ENCODE measurements around the gene ACSF2. TPM values are rescaled to one million over a fixed set of nuclear protein-coding genes. Genes with fewer than 3 reads are reported as not detected.

The ACSF2 gene
- total RNA-seq, 1 donor from 2014 or later: 70.4 TPM

- Histone ChIP-seq H3K4me3 (no peak overlapping the region), H3K27me3 (ENCODE audit: low read depth) (no peaks in the 10 kb centered on the region), H3K36me3 (peaks cover 81% of the 10 kb centered on the region), H3K27ac (no peak overlapping the region), H3K9me3 (no peaks in the 10 kb centered on the region), H3K4me1 (no peaks in the 10 kb centered on the region)
- intact Hi-C loops (cut with DNase I): no loop called here
- DNase-seq (no peak), ATAC-seq (no peak)
- no peak for TF ChIP-seq CTCF (IDR thresholded peaks at IDR 0.05)
Measured at GRCh38 chr17:50382931-50383330, 43.1 kb upstream of the ACSF2 start.

- TF ChIP-seq CTCF (IDR thresholded peaks at IDR 0.05): no peak
- Histone ChIP-seq H3K4me1 (no peaks in the 10 kb centered on the region), H3K27ac (no peak overlapping the region), H3K4me3 (no peak overlapping the region), H3K36me3 (peaks cover 100% of the 10 kb centered on the region), H3K9me3 (no peaks in the 10 kb centered on the region), H3K27me3 (ENCODE audit: low read depth) (no peaks in the 10 kb centered on the region)
- intact Hi-C loops (cut with DNase I): no loop called here
- DNase-seq (no peak), ATAC-seq (no peak)
Measured at GRCh38 chr17:50386510-50386909, 39.5 kb upstream of the ACSF2 start.

DNA sequence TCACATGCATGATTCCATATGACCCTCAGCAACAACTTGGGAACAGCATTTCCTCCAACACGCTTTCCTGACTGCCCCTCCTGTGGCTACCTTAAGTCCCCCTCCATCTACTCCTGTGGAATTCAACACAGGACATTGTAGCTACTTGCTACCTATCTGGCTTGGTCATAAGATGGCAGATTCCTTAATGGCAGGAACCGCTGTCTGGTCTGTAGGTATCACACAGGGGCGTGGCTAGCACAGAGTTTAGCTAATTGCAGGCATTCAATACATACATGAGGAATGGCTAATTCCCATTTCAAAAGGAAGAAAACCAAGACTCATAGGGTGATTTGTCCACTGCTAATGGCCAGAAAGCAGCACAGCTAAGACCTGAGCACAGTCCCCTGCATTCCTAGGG is 37.3 kb upstream of the ACSF2 start:
- TF ChIP-seq CTCF (IDR thresholded peaks at IDR 0.05): no peak
- intact Hi-C loops (cut with DNase I): no loop called here
- H3K9me3 ChIP-seq: no peaks in the 10 kb centered on the region
- no peak overlapping the region for H3K4me3 ChIP-seq
- ATAC-seq: no peak
- no peak overlapping the region for H3K27ac ChIP-seq
- no peaks in the 10 kb centered on the region for H3K4me1 ChIP-seq
- DNase-seq: no peak
- H3K27me3 ChIP-seq (ENCODE audit: low read depth): no peaks in the 10 kb centered on the region
- peaks cover 100% of the 10 kb centered on the region for H3K36me3 ChIP-seq

DNA sequence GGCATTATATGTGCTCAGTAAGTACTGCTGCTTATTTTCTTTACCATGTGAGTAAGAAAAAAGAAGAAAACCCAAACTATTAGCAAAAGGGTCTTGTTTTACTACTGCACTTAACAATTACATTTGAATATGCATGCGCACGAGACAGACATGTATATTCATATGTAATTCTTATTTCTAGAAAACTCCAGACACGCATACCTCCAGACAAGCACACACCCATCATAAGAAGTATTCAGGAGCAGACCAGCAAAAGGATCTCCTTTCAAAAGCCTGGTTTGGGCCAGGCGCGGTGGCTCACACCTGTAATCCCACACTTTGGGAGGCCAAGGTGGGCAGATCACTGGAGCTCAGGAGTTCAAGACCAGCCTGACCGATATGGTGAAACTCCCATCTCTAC is 36.5 kb upstream of the ACSF2 start:
- Histone ChIP-seq H3K4me1 (no peaks in the 10 kb centered on the region), H3K9me3 (no peaks in the 10 kb centered on the region), H3K36me3 (peaks cover 100% of the 10 kb centered on the region), H3K27me3 (ENCODE audit: low read depth) (no peaks in the 10 kb centered on the region), H3K4me3 (no peak overlapping the region), H3K27ac (no peak overlapping the region)
- DNase-seq (no peak), ATAC-seq (no peak)
- no peak for TF ChIP-seq CTCF (IDR thresholded peaks at IDR 0.05)
- intact Hi-C loops (cut with DNase I): no loop called here

DNA sequence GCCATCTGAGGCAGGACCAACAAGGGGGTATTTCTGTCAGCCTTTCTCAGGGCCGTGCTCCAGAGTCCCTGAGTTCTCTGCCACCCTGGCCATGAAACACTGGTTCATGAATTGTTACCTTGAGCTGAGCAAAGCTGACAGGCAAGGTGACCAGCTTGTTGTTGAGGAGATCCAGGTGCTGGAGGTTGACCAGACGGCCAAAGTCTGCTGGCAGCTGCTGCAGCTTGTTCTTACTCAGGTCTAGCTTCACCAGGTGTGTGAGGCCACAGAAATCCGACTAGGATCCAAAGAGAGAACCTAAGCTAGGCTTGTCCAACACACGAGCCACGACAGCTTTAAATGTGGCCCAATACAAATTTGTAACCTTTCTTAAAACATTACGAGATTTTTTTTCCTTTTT is 33.4 kb upstream of the ACSF2 start:
- TF ChIP-seq CTCF (IDR thresholded peaks at IDR 0.05): no peak
- Histone ChIP-seq H3K36me3 (peaks cover 76% of the 10 kb centered on the region), H3K9me3 (no peaks in the 10 kb centered on the region), H3K27me3 (ENCODE audit: low read depth) (no peaks in the 10 kb centered on the region), H3K4me3 (no peak overlapping the region), H3K4me1 (peaks cover 22% of the 10 kb centered on the region), H3K27ac (no peak overlapping the region)
- no peak for ATAC-seq
- DNase-seq: no peak
- intact Hi-C loops (cut with DNase I): no loop called here

DNA sequence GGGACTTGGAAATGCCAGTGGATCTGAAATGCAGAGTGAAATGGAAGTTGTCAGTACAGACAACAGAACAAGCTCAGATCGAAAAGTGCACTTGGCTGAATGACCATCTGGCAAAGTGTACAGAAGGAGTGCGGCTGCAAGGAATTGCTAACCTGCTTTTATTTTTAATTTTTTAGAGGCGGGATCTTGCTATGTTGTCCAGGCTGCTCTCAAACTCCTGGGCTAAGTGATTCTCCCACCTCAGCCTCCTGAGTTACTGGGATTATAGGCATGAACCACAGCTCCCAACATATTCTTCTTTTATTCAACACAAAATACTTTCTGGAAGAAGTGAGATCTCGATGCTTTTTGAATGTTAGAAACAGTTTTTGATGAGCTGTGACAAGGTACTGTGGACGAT is 32.3 kb upstream of the ACSF2 start:
- no peak for DNase-seq
- TF ChIP-seq CTCF (IDR thresholded peaks at IDR 0.05): no peak
- no peak overlapping the region for H3K4me3 ChIP-seq
- peaks cover 25% of the 10 kb centered on the region for H3K4me1 ChIP-seq
- intact Hi-C loops (cut with DNase I): no loop called here
- H3K36me3 ChIP-seq: peaks cover 65% of the 10 kb centered on the region
- H3K27me3 ChIP-seq (ENCODE audit: low read depth): no peaks in the 10 kb centered on the region
- ATAC-seq: no peak
- H3K9me3 ChIP-seq: no peaks in the 10 kb centered on the region
- H3K27ac ChIP-seq: no peak overlapping the region

Data from lower lobe of right lung (tissue), 2 donors.